AG09319 (cell line): ENCODE results near the gene KCNK16.

Source experiments
- DNase-seq: peaks from one replicate; pipeline ENCODE4 v3.0.0-alpha.2; 2010; ENCODE audit warnings: low read depth; ENCODE audit errors: extremely low read depth
- CTCF ChIP-seq: IDR thresholded peaks from 2 replicates; pipeline ENCODE4 v1.5.1; 2011; ENCODE audit warnings: low read depth, mild to moderate bottlenecking, inconsistent platforms, low read length, moderate library complexity

KCNK16 gene

GRCh38 chr6:39317256-39317655, 5.2 kb downstream of the KCNK16 start:
- no peak for TF ChIP-seq CTCF
- no peak for DNase-seq

GRCh38 chr6:39314273-39314795, 8.2 kb downstream of the KCNK16 start, which contains the start of gene KCNK17:
Gene KCNK17, minus strand, starts transcription at chr6:39314419. Its CDS starts 99 bp downstream, at chr6:39314320.
- DNase-seq, result no peak
- no peak for TF ChIP-seq CTCF

GRCh38 chr6:39313526-39314272, 8.8 kb downstream of the KCNK16 start:
- no peak for TF ChIP-seq CTCF
- no peak for DNase-seq

- no peak for TF ChIP-seq CTCF
- DNase-seq, result no peak
These were observed 9.5 kb downstream of the KCNK16 start for GRCh38 chr6:39312912-39313525.

GRCh38 chr6:39310542-39310941, 12.0 kb downstream of the KCNK16 start:
- TF ChIP-seq CTCF, result no peak
- no peak for DNase-seq

- TF ChIP-seq CTCF, result peak; percentile 94
- peak; percentile 24 for DNase-seq
These were observed 12.5 kb downstream of the KCNK16 start for GRCh38 chr6:39309942-39310531.

GRCh38 chr6:39307462-39307861, 15.0 kb downstream of the KCNK16 start:
- no peak for DNase-seq
- TF ChIP-seq CTCF, result no peak
